Thyroid gland (tissue), 4 donors: ENCODE results near the gene TRAF3IP3. TPM values are rescaled to one million over a fixed set of nuclear protein-coding genes. Genes with fewer than 3 reads are reported as not detected.

Experiments
- DNase-seq, 2 donors: peaks; one replicate each; pipeline ENCODE4 v3.0.0-alpha.2; 2019
- H3K27ac ChIP-seq, 3 donors: fragments of 200-600 bp; sonication (generic); 1 replicate in 2 of 3; 2 replicates in 1 of 3; pipeline ENCODE4 v1.5.1; 2016 to 2019; ENCODE audit warnings: mild to moderate bottlenecking in 1 of 3, moderate library complexity in 1 of 3
- H3K27me3 ChIP-seq: fragments of 200-600 bp; sonication (generic); one replicate; pipeline ENCODE4 v1.5.1; 2019
- H3K36me3 ChIP-seq, 2 donors: fragments of 200-600 bp; sonication (generic); one replicate each; pipeline ENCODE4 v1.5.1; 2016 to 2019
- H3K4me1 ChIP-seq, 2 donors: fragments of 200-600 bp; sonication (generic); one replicate each; pipeline ENCODE4 v1.5.1; 2017 to 2019
- H3K4me3 ChIP-seq, 3 donors: fragments of 200-600 bp; sonication (generic); replicated peaks in 1 of 3; 1 replicate in 2 of 3; 2 replicates in 1 of 3; pipeline ENCODE4 v1.5.1; 2016; ENCODE audit warnings: mild to moderate bottlenecking in 1 of 3
- H3K9me3 ChIP-seq: fragments of 200-600 bp; sonication (generic); one replicate; pipeline ENCODE4 v1.5.1; 2017
- POLR2A ChIP-seq, 2 donors: fragments of 450-650 bp; IDR thresholded peaks; one replicate each; pipeline ENCODE4 v1.6.1; 2017; ENCODE audit warnings: antibody characterized with exemption in 2 of 2, mild to moderate bottlenecking in 2 of 2, moderate library complexity in 1 of 2
- WGBS, 2 donors: methylation state at CpG; one replicate each; pipeline ENCODE4 v1.1.5; 2017; 5-methylcytosine and 5-hydroxymethylcytosine counted together
- intact Hi-C: fragments of 100-400 bp; cut with DNase I; formaldehyde crosslinking; loops from one replicate; pipeline ENCODE4 v1.15.1; 2023
- total RNA-seq, 4 donors: library from RNA; depleted of rRNA; stranded (reverse); fragments of >200 nt; gene quantifications; one replicate each; pipeline ENCODE4 v1.2.3, GENCODE V29; 2016
- TF ChIP-seq, protein P1 (sequence below), 6 experiments: fragments of 200-600 bp in 3 of 6; fragments of 450-650 bp in 3 of 6; sonication (generic) in 3 of 6; IDR thresholded peaks; one replicate each; pipeline ENCODE4 v1.5.1; 2016 to 2019; ENCODE audit warnings: antibody characterized with exemption in 6 of 6, mild to moderate bottlenecking in 2 of 6, inconsistent platforms in 1 of 6, moderate library complexity in 1 of 6

The TRAF3IP3 gene
- total RNA-seq, 4 donors from 2014 or later, result 0.93 to 2.8 (median 2.3) TPM

DNA sequence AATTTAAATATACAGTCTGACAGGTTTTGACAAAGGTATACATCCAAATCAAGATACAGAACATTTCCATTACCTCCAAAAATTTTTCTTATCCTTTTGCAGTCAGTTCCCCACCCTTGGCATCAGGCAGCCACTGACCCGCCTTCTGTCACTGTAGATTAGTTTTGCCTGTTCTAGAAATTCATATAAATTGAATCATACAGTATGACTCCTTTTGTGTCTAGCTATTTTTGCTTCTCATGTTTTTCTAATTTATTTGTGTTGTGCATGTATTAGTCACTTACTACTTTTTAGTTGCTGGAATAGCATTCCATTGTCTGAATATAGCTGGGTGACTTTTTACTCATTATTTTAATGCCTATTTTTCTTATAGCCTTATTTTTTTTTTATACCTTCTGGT is 75.8 kb downstream of the TRAF3IP3 start:
- Histone ChIP-seq H3K27ac (no peak overlapping the region), H3K27me3 (no peaks in the 10 kb centered on the region), H3K36me3 (peaks cover 27 to 34% of the 10 kb centered on the region in 2 donors), H3K4me1 (peaks cover 9 to 18% of the 10 kb centered on the region in 2 donors), H3K9me3 (no peaks in the 10 kb centered on the region), H3K4me3 (no peak overlapping the region)
- no peak for DNase-seq
- intact Hi-C loops, result no loop called here
- WGBS, 2 donors, result 96 to 98% methylated on average over 1 of the region's 1 CpG
- TF ChIP-seq POLR2A (IDR thresholded peaks at IDR 0.05), result no peak
- TF ChIP-seq, protein P1, sequence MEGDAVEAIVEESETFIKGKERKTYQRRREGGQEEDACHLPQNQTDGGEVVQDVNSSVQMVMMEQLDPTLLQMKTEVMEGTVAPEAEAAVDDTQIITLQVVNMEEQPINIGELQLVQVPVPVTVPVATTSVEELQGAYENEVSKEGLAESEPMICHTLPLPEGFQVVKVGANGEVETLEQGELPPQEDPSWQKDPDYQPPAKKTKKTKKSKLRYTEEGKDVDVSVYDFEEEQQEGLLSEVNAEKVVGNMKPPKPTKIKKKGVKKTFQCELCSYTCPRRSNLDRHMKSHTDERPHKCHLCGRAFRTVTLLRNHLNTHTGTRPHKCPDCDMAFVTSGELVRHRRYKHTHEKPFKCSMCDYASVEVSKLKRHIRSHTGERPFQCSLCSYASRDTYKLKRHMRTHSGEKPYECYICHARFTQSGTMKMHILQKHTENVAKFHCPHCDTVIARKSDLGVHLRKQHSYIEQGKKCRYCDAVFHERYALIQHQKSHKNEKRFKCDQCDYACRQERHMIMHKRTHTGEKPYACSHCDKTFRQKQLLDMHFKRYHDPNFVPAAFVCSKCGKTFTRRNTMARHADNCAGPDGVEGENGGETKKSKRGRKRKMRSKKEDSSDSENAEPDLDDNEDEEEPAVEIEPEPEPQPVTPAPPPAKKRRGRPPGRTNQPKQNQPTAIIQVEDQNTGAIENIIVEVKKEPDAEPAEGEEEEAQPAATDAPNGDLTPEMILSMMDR (IDR thresholded peaks at IDR 0.05), result no peak

Other genes starting within 250 kb of the TRAF3IP3 start
- not detected for gene CAMK1G, start 172.3 kb upstream of the TRAF3IP3 start, total RNA-seq
- gene LAMB3, start 103.6 kb upstream of the TRAF3IP3 start, total RNA-seq, result 1 to 10 TPM in 3 of 4 donors, under 1 TPM in 1; 0.56 to 5.6 (median 2.7) TPM
- 10 to 100 TPM in 2 of 4 donors, 1 to 10 TPM in 2; 6.5 to 43.7 (median 10.7) TPM for gene G0S2, start 80.6 kb upstream of the TRAF3IP3 start, total RNA-seq
- 10 to 100 TPM in 1 of 4 donors, 1 to 10 TPM in 3; 1.1 to 20.7 (median 2.4) TPM for gene HSD11B1, start 51.2 kb upstream of the TRAF3IP3 start, total RNA-seq
- gene C1orf74, start 28.5 kb downstream of the TRAF3IP3 start, total RNA-seq, result 1 to 10 TPM; 1.9 to 2.7 (median 2.3) TPM
- gene IRF6, start 50.1 kb downstream of the TRAF3IP3 start, total RNA-seq, result 10 to 100 TPM; 26.7 to 41.9 (median 32.7) TPM
- 10 to 100 TPM in 1 of 4 donors, 1 to 10 TPM in 3; 7.3 to 11.0 (median 7.8) TPM for gene UTP25, start 71.9 kb downstream of the TRAF3IP3 start, total RNA-seq
- 10 to 100 TPM in 3 of 4 donors, 1 to 10 TPM in 1; 7.6 to 20.0 (median 15.1) TPM for gene SYT14, start 182.2 kb downstream of the TRAF3IP3 start, total RNA-seq